SK-N-SH (cell line): ENCODE data around the gene TCF3. TPM values are rescaled to one million over a fixed set of nuclear protein-coding genes. Genes with fewer than 3 reads are reported as not detected.

Source experiments
- CTCF ChIA-PET: fragments of 300-600, 350-600 bp; formaldehyde crosslinking; extraction: SDS; loops from one replicate; lab custom pipeline; 2021; lab: Yijun Ruan, JAX
- POLR2A ChIA-PET: fragments of 350-600 bp; sonication (Branson Sonifier 250); formaldehyde crosslinking; extraction: SDS; loops from one replicate; lab custom pipeline; 2020; ENCODE audit warnings: antibody characterized with exemption, inconsistent platforms; lab: Yijun Ruan, JAX
- DNase-seq: peaks from one replicate; pipeline ENCODE4 v3.0.0; 2012
- H2AFZ ChIP-seq: fragments of 200-600 bp; sonication (generic); 2 replicates; pipeline ENCODE4 v1.8.1; 2016; ENCODE audit warnings: antibody characterized with exemption, mild to moderate bottlenecking, low read depth
- H3F3A ChIP-seq: fragments of 200-600 bp; sonication (generic); replicated peaks from 2 replicates; pipeline ENCODE3; 2016; ENCODE audit warnings: antibody characterized with exemption, mild to moderate bottlenecking; ENCODE audit not compliant: insufficient read depth
- H3K27ac ChIP-seq, 2 experiments: fragments of 200-500 bp in 1 of 2; fragments of 200-600 bp in 1 of 2; sonication (Bioruptor generic) in 1 of 2; sonication (generic), shearing (Covaris generic) in 1 of 2; 2 replicates each; pipeline versions ENCODE4 v1.5.1 to v1.6.1; 2014 to 2016; ENCODE audit warnings: low read depth in 2 of 2, inconsistent platforms in 1 of 2, low read length in 1 of 2, mild to moderate bottlenecking in 1 of 2, mixed read lengths in 1 of 2
- H3K27me3 ChIP-seq: fragments of 200-600 bp; sonication (generic), shearing (Covaris generic); 2 replicates; pipeline ENCODE4 v1.6.1; 2016; ENCODE audit warnings: mixed run types; ENCODE audit not compliant: insufficient read depth
- H3K36me3 ChIP-seq, 2 experiments: fragments of 200-500 bp in 1 of 2; fragments of 200-600 bp in 1 of 2; sonication (Bioruptor generic) in 1 of 2; sonication (generic) in 1 of 2; replicated peaks in 1 of 2; 2 replicates each; pipeline versions ENCODE3 to v1.5.1; 2014 to 2016; ENCODE audit warnings: low read length in 1 of 2, mild to moderate bottlenecking in 1 of 2; ENCODE audit not compliant: insufficient read depth in 2 of 2, control insufficient read depth in 1 of 2
- H3K4me1 ChIP-seq, 2 experiments: fragments of 200-500 bp in 1 of 2; fragments of 200-600 bp in 1 of 2; sonication (Bioruptor generic) in 1 of 2; sonication (generic), shearing (Covaris generic) in 1 of 2; 2 replicates each; pipeline versions ENCODE4 v1.5.1 to v1.6.1; 2014 to 2016; ENCODE audit warnings: low read depth in 1 of 2, low read length in 1 of 2, mixed run types in 1 of 2; ENCODE audit not compliant: insufficient read depth in 2 of 2, control insufficient read depth in 1 of 2
- H3K4me2 ChIP-seq: fragments of 200-600 bp; sonication (generic), shearing (Covaris generic); 2 replicates; pipeline ENCODE4 v1.6.1; 2017; ENCODE audit warnings: mixed run types
- H3K4me3 ChIP-seq, 2 experiments: fragments of 200-500 bp in 1 of 2; fragments of 200-600 bp in 1 of 2; sonication (Bioruptor generic) in 1 of 2; sonication (generic), shearing (Covaris generic) in 1 of 2; 2 replicates each; pipeline versions ENCODE4 v1.5.1 to v1.8.1; 2014 to 2016; ENCODE audit warnings: low read depth in 2 of 2, inconsistent platforms in 1 of 2, low read length in 1 of 2, mild to moderate bottlenecking in 1 of 2, mixed read lengths in 1 of 2, moderate library complexity in 1 of 2
- H3K79me2 ChIP-seq: fragments of 200-600 bp; sonication (generic); 2 replicates; pipeline ENCODE4 v1.8.1; 2017; ENCODE audit warnings: mild to moderate bottlenecking; ENCODE audit not compliant: insufficient read depth
- H3K9ac ChIP-seq: fragments of 200-600 bp; sonication (generic); 2 replicates; pipeline ENCODE4 v1.6.1; 2017; ENCODE audit warnings: mixed run types
- H3K9me2 ChIP-seq: fragments of 200-600 bp; sonication (generic); 2 replicates; pipeline ENCODE4 v1.6.1; 2017; ENCODE audit warnings: mixed run types
- H3K9me3 ChIP-seq: fragments of 200-600 bp; sonication (generic); 2 replicates; pipeline ENCODE4 v1.6.1; 2017; ENCODE audit warnings: mixed run types, mild to moderate bottlenecking, moderate library complexity
- H4K20me1 ChIP-seq: fragments of 200-600 bp; sonication (generic); 2 replicates; pipeline ENCODE4 v1.6.1; 2017; ENCODE audit warnings: mild to moderate bottlenecking, mixed run types; ENCODE audit not compliant: insufficient read depth
- ELF1 ChIP-seq: IDR thresholded peaks from 2 replicates; pipeline ENCODE4 v1.4.0; 2012
- EP300 ChIP-seq, 2 experiments: IDR thresholded peaks; 2 replicates each; pipeline versions ENCODE4 v1.4.0 to v1.6.1; 2012; ENCODE audit warnings: borderline replicate concordance in 1 of 2, low read depth in 1 of 2, low read length in 1 of 2
- FOSL2 ChIP-seq: IDR thresholded peaks from 2 replicates; pipeline ENCODE4 v1.4.0; 2012; ENCODE audit warnings: low read depth, mild to moderate bottlenecking, moderate library complexity, borderline replicate concordance
- FOXJ3 ChIP-seq: sonication (generic); formaldehyde crosslinking; IDR thresholded peaks from 2 replicates; pipeline ENCODE4 v1.5.1; 2020; ENCODE audit warnings: mild to moderate bottlenecking, missing genetic modification reagents
- FOXM1 ChIP-seq: IDR thresholded peaks from 2 replicates; pipeline ENCODE4 v1.4.0; 2012; ENCODE audit warnings: low read depth, mild to moderate bottlenecking
- GABPA ChIP-seq: IDR thresholded peaks from 2 replicates; pipeline ENCODE4 v1.4.0; 2012; ENCODE audit warnings: low read depth, mild to moderate bottlenecking
- JUND ChIP-seq: IDR thresholded peaks from 2 replicates; pipeline ENCODE4 v1.4.0; 2012
- MEF2A ChIP-seq: IDR thresholded peaks from 2 replicates; pipeline ENCODE4 v1.4.0; 2012; ENCODE audit warnings: low read depth, borderline replicate concordance
- NFIC ChIP-seq: IDR thresholded peaks from 2 replicates; pipeline ENCODE4 v1.4.0; 2012; ENCODE audit warnings: borderline replicate concordance
- RXRA ChIP-seq: IDR thresholded peaks from 2 replicates; pipeline ENCODE4 v1.4.0; 2012; ENCODE audit warnings: low read depth, mild to moderate bottlenecking, borderline replicate concordance
- SIN3A ChIP-seq: IDR thresholded peaks from 2 replicates; pipeline ENCODE4 v1.6.1; 2012; ENCODE audit warnings: low read depth, mild to moderate bottlenecking, low read length, moderate library complexity, borderline replicate concordance
- SMC3 ChIP-seq: IDR thresholded peaks from 2 replicates; pipeline ENCODE4 v1.6.1; 2012; ENCODE audit warnings: low read depth, low read length, improper control_type of control experiment
- WGBS: methylation state at CpG from one replicate; pipeline ENCODE4 v1.1.6; 2017; ENCODE audit warnings: low lambda C conversion rate; 5-methylcytosine and 5-hydroxymethylcytosine counted together
- polyA plus RNA-seq, 3 experiments: library from polyadenylated mRNA; depleted of rRNA; stranded (reverse); fragments of >200 nt; gene quantifications; 2 replicates each; pipeline ENCODE4 v1.2.3, GENCODE V29; 2012
- TF ChIP-seq, protein P1 (sequence below): IDR thresholded peaks from 2 replicates; pipeline ENCODE4 v1.6.1; 2012; ENCODE audit warnings: mild to moderate bottlenecking, low read depth, low read length, moderate library complexity
- TF ChIP-seq, protein P2 (sequence below): IDR thresholded peaks from 2 replicates; pipeline ENCODE4 v1.4.0; 2012; ENCODE audit warnings: low read depth
- TF ChIP-seq, protein P3 (sequence below): fragments of 200-600 bp; sonication (generic); IDR thresholded peaks from 2 replicates; pipeline ENCODE4 v1.6.1; 2017; ENCODE audit warnings: antibody characterized with exemption, mild to moderate bottlenecking, moderate library complexity
- TF ChIP-seq, protein P4 (sequence below): fragments of 150-350 bp; IDR thresholded peaks from 2 replicates; pipeline ENCODE4 v1.6.1; 2016; ENCODE audit warnings: mild to moderate bottlenecking, low read depth, low read length
- TF ChIP-seq, protein P5 (sequence below): IDR thresholded peaks from 2 replicates; pipeline ENCODE4 v1.4.0; 2012; ENCODE audit warnings: low read depth, borderline replicate concordance
- TF ChIP-seq, protein P6 (sequence below): IDR thresholded peaks from 2 replicates; pipeline ENCODE4; 2012

TCF3 gene
- polyA plus RNA-seq, 1 of the 3 experiments (the other 2 are of a cell fraction): 104 TPM

DNA sequence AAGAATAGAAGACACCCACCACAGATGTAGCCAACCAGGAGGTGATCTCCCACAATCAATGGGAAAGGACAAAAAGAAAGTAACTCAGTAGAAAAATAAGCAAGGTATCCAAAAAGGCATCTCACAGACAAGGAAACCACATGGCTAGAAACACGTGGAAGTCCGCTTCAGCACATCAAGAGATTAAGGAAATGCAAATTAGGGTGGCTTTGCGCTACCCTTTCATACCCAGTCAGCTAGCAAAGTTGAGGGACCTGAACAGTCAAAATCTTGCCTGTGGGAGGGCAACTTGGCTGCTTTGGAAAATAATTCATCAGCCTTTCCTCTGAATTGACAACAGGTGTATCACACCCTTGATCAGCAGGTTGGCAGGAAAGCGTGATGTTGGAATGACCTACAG lies 35.5 kb downstream of the TCF3 start (continued):
- TF ChIP-seq, protein P1, sequence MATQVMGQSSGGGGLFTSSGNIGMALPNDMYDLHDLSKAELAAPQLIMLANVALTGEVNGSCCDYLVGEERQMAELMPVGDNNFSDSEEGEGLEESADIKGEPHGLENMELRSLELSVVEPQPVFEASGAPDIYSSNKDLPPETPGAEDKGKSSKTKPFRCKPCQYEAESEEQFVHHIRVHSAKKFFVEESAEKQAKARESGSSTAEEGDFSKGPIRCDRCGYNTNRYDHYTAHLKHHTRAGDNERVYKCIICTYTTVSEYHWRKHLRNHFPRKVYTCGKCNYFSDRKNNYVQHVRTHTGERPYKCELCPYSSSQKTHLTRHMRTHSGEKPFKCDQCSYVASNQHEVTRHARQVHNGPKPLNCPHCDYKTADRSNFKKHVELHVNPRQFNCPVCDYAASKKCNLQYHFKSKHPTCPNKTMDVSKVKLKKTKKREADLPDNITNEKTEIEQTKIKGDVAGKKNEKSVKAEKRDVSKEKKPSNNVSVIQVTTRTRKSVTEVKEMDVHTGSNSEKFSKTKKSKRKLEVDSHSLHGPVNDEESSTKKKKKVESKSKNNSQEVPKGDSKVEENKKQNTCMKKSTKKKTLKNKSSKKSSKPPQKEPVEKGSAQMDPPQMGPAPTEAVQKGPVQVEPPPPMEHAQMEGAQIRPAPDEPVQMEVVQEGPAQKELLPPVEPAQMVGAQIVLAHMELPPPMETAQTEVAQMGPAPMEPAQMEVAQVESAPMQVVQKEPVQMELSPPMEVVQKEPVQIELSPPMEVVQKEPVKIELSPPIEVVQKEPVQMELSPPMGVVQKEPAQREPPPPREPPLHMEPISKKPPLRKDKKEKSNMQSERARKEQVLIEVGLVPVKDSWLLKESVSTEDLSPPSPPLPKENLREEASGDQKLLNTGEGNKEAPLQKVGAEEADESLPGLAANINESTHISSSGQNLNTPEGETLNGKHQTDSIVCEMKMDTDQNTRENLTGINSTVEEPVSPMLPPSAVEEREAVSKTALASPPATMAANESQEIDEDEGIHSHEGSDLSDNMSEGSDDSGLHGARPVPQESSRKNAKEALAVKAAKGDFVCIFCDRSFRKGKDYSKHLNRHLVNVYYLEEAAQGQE: no peak

DNA sequence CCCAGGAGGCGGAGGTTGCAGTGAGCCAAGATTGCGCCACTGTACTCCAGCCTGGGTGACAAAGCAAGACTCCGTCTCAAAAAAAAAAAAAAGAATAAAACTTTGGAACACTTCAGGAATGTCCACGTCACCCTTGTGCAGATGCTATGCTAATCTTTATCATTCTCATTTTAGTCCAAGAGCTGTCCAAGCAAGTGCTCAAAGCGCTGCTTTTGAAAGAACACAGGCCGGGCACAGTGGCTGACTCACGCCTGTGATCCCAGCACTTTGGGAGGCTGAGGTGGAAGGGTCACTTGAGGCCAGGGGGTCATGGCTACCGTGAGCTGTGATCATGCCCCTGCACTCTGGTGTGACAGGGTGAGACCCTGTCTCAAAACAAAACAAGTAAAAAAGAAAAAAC lies 36.0 kb downstream of the TCF3 start:
- no peak for TF ChIP-seq NFIC
- TF ChIP-seq, protein P2, sequence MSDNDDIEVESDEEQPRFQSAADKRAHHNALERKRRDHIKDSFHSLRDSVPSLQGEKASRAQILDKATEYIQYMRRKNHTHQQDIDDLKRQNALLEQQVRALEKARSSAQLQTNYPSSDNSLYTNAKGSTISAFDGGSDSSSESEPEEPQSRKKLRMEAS: no peak
- TF ChIP-seq, protein P3, sequence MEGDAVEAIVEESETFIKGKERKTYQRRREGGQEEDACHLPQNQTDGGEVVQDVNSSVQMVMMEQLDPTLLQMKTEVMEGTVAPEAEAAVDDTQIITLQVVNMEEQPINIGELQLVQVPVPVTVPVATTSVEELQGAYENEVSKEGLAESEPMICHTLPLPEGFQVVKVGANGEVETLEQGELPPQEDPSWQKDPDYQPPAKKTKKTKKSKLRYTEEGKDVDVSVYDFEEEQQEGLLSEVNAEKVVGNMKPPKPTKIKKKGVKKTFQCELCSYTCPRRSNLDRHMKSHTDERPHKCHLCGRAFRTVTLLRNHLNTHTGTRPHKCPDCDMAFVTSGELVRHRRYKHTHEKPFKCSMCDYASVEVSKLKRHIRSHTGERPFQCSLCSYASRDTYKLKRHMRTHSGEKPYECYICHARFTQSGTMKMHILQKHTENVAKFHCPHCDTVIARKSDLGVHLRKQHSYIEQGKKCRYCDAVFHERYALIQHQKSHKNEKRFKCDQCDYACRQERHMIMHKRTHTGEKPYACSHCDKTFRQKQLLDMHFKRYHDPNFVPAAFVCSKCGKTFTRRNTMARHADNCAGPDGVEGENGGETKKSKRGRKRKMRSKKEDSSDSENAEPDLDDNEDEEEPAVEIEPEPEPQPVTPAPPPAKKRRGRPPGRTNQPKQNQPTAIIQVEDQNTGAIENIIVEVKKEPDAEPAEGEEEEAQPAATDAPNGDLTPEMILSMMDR: no peak
- TF ChIP-seq, protein P4, sequence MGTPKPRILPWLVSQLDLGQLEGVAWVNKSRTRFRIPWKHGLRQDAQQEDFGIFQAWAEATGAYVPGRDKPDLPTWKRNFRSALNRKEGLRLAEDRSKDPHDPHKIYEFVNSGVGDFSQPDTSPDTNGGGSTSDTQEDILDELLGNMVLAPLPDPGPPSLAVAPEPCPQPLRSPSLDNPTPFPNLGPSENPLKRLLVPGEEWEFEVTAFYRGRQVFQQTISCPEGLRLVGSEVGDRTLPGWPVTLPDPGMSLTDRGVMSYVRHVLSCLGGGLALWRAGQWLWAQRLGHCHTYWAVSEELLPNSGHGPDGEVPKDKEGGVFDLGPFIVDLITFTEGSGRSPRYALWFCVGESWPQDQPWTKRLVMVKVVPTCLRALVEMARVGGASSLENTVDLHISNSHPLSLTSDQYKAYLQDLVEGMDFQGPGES: no peak
- TF ChIP-seq RXRA: no peak
- no peak for TF ChIP-seq SIN3A
- TF ChIP-seq FOSL2: no peak
- no peak for TF ChIP-seq FOXM1
- TF ChIP-seq FOXJ3: no peak
- TF ChIP-seq JUND: no peak
- TF ChIP-seq MEF2A: no peak
- no peak for TF ChIP-seq EP300 (IDR thresholded peaks at IDR 0.05; ENCODE audit: borderline replicate concordance in 1 of 2, low read depth in 1 of 2, low read length in 1 of 2)
- no peak for TF ChIP-seq ELF1
- TF ChIP-seq SMC3: no peak
- TF ChIP-seq, protein P5, sequence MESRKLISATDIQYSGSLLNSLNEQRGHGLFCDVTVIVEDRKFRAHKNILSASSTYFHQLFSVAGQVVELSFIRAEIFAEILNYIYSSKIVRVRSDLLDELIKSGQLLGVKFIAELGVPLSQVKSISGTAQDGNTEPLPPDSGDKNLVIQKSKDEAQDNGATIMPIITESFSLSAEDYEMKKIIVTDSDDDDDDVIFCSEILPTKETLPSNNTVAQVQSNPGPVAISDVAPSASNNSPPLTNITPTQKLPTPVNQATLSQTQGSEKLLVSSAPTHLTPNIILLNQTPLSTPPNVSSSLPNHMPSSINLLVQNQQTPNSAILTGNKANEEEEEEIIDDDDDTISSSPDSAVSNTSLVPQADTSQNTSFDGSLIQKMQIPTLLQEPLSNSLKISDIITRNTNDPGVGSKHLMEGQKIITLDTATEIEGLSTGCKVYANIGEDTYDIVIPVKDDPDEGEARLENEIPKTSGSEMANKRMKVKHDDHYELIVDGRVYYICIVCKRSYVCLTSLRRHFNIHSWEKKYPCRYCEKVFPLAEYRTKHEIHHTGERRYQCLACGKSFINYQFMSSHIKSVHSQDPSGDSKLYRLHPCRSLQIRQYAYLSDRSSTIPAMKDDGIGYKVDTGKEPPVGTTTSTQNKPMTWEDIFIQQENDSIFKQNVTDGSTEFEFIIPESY: no peak
- no peak for TF ChIP-seq GABPA
- TF ChIP-seq, protein P6, sequence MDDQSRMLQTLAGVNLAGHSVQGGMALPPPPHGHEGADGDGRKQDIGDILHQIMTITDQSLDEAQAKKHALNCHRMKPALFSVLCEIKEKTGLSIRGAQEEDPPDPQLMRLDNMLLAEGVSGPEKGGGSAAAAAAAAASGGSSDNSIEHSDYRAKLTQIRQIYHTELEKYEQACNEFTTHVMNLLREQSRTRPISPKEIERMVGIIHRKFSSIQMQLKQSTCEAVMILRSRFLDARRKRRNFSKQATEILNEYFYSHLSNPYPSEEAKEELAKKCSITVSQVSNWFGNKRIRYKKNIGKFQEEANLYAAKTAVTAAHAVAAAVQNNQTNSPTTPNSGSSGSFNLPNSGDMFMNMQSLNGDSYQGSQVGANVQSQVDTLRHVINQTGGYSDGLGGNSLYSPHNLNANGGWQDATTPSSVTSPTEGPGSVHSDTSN: no peak
- Histone ChIP-seq H3K27ac (no peak overlapping the region), H3F3A (no peaks in the 10 kb centered on the region), H3K4me3 (no peak overlapping the region), H3K9me2 (no peaks in the 10 kb centered on the region), H3K9ac (no peak overlapping the region), H3K4me1 (no peaks in the 10 kb centered on the region; a peak in 1 of 4 replicates), H4K20me1 (peaks cover 10% of the 10 kb centered on the region; the same call in 1 of the 2 replicates), H2AFZ (no peak overlapping the region), H3K4me2 (no peak overlapping the region), H3K36me3 (peaks cover 3 to 80% of the 10 kb centered on the region in 2 experiments), H3K9me3 (no peaks in the 10 kb centered on the region), H3K79me2 (no peaks in the 10 kb centered on the region), H3K27me3 (no peaks in the 10 kb centered on the region)
- POLR2A ChIA-PET: no interaction called here
- WGBS: 96% methylated on average over 8 of the region's 8 CpGs
- no peak for DNase-seq
- CTCF ChIA-PET: interaction anchor here (1.4 to 2.1 kb wide), 4 partner anchors 9 to 210 kb away, joined by 4 to 9 read pairs (median 4); partner anchors contain the start of gene UQCR11
